A549 (cell line): Measurements from ENCODE around the gene TOP2A. TPM values are rescaled to one million over a fixed set of nuclear protein-coding genes. Genes with fewer than 3 reads are reported as not detected.

ENCODE experiments used
- ATAC-seq, 2 experiments: fragments of 200-7000 bp in 1 of 2; fragments of >200 bp in 1 of 2; cut with Nextera tagmentation in 1 of 2; cut with Tn5 transposase in 1 of 2; 3 replicates each; pipeline versions ENCODE4 v1.8.0 to v1.9.1; 2018 to 2020; ENCODE audit warnings: mild to moderate bottlenecking in 1 of 2, moderate library complexity in 1 of 2
- CTCF ChIA-PET: fragments of 300-600 bp; sonication (Branson Sonifier 250); formaldehyde crosslinking; extraction: SDS; loops from one replicate; lab custom pipeline; 2021; ENCODE audit warnings: antibody characterized with exemption, inconsistent platforms; lab: Yijun Ruan, JAX
- POLR2A ChIA-PET: fragments of 350-600 bp; formaldehyde crosslinking; extraction: SDS; loops from one replicate; lab custom pipeline; 2021; ENCODE audit warnings: antibody characterized with exemption, inconsistent platforms; lab: Yijun Ruan, JAX
- DNase-seq, 2 experiments: peaks; one replicate each; pipeline versions ENCODE4 v3.0.0 to v3.0.0-alpha.2; 2011 to 2016; ENCODE audit warnings: low read depth in 1 of 2, low spot score in 1 of 2
- FAIRE-seq: peaks from 2 replicates; lab custom pipeline; 2011; peaks lifted over from hg19 to GRCh38; lab: Jason Lieb, UNC
- H3K27ac ChIP-seq, 2 experiments: fragments of >200 bp; sonication (Bioruptor Twin); formaldehyde crosslinking; 3 replicates each; pipeline ENCODE4 v1.5.1; 2016 to 2017
- H3K4me1 ChIP-seq: fragments of >200 bp; sonication (Bioruptor Twin); formaldehyde crosslinking; 3 replicates; pipeline ENCODE4 v1.6.1; 2016
- H3K4me2 ChIP-seq: fragments of >200 bp; sonication (Bioruptor Twin); formaldehyde crosslinking; 3 replicates; pipeline ENCODE4 v1.6.1; 2016
- H3K4me3 ChIP-seq: fragments of >200 bp; sonication (Bioruptor Twin); formaldehyde crosslinking; 3 replicates; pipeline ENCODE4 v1.5.1; 2016
- H3K9me3 ChIP-seq: fragments of >200 bp; sonication (Bioruptor Twin); formaldehyde crosslinking; 3 replicates; pipeline ENCODE4 v1.6.1; 2016
- BCL3 ChIP-seq: fragments of >200 bp; sonication (Bioruptor Twin); formaldehyde crosslinking; IDR thresholded peaks from 3 replicates; pipeline ENCODE4 v1.6.1; 2016
- CHD2 ChIP-seq: fragments of 150-350 bp; IDR thresholded peaks from 2 replicates; pipeline ENCODE4 v1.6.1; 2014; ENCODE audit warnings: low read length; ENCODE audit not compliant: partially characterized antibody
- CHD4 ChIP-seq: fragments of 200-600 bp; sonication (generic); IDR thresholded peaks from 2 replicates; pipeline ENCODE4 v1.6.1; 2016; ENCODE audit warnings: antibody characterized with exemption, mild to moderate bottlenecking, borderline replicate concordance
- E2F6 ChIP-seq: IDR thresholded peaks from 2 replicates; pipeline ENCODE4 v1.6.1; 2012; ENCODE audit warnings: low read depth, borderline replicate concordance
- GATA3 ChIP-seq: IDR thresholded peaks from 2 replicates; pipeline ENCODE4 v1.6.1; 2012; ENCODE audit warnings: borderline replicate concordance
- HDAC2 ChIP-seq: fragments of 200-600 bp; sonication (generic); IDR thresholded peaks from 2 replicates; pipeline ENCODE4 v1.6.1; 2016
- HOXA7 ChIP-seq: fragments of 250-450 bp; sonication (Bioruptor Pico); IDR thresholded peaks from 2 replicates; pipeline ENCODE4 v1.5.0; 2020; ENCODE audit warnings: mild to moderate bottlenecking, moderate library complexity
- JUN ChIP-seq, 2 experiments: fragments of >200 bp; sonication (Bioruptor Twin); formaldehyde crosslinking; IDR thresholded peaks; 2 replicates in 1 of 2; 3 replicates in 1 of 2; pipeline ENCODE4 v1.6.1; 2016 to 2017
- KDM1A ChIP-seq: fragments of 200-600 bp; sonication (generic); IDR thresholded peaks from 2 replicates; pipeline ENCODE4 v1.6.1; 2016; ENCODE audit warnings: low read depth, mild to moderate bottlenecking
- KDM5A ChIP-seq: fragments of 200-600 bp; sonication (generic); IDR thresholded peaks from 2 replicates; pipeline ENCODE4 v1.6.1; 2016; ENCODE audit warnings: antibody characterized with exemption, mild to moderate bottlenecking
- MAZ ChIP-seq: fragments of 150-350 bp; IDR thresholded peaks from 2 replicates; pipeline ENCODE4 v1.6.1; 2014; ENCODE audit warnings: antibody characterized with exemption, low read depth, low read length, borderline replicate concordance
- NFE2L2 ChIP-seq: fragments of 150-350 bp; conservative IDR thresholded peaks from 2 replicates; pipeline ENCODE4 v1.6.1; 2014; ENCODE audit warnings: low read length
- PBX3 ChIP-seq: IDR thresholded peaks from 2 replicates; pipeline ENCODE4 v1.6.1; 2012
- POLR2A ChIP-seq: IDR thresholded peaks from 2 replicates; pipeline ENCODE4 v1.6.1; 2012; ENCODE audit warnings: mild to moderate bottlenecking, low read length
- POLR2AphosphoS2 ChIP-seq: conservative IDR thresholded peaks from 2 replicates; pipeline ENCODE4 v1.6.1; 2012; ENCODE audit warnings: low read length, improper control_type of control experiment, inconsistent platforms
- RNF2 ChIP-seq: fragments of 200-600 bp; sonication (generic); IDR thresholded peaks from 2 replicates; pipeline ENCODE4 v1.6.1; 2016; ENCODE audit warnings: low read depth, mild to moderate bottlenecking, antibody characterized with exemption, moderate library complexity, borderline replicate concordance
- TFCP2L1 ChIP-seq: fragments of 250-450 bp; sonication (Bioruptor Pico); IDR thresholded peaks from 2 replicates; pipeline ENCODE4 v1.5.0; 2021; ENCODE audit warnings: mild to moderate bottlenecking
- TP53 ChIP-seq: fragments of 250-450 bp; sonication (Bioruptor Pico); IDR thresholded peaks from 2 replicates; pipeline ENCODE4 v1.5.0; 2021; ENCODE audit warnings: mild to moderate bottlenecking, moderate library complexity
- WGBS: methylation state at CpG from one replicate; pipeline ENCODE4 v1.1.6; 2017; ENCODE audit errors: missing lambda C conversion rate; 5-methylcytosine and 5-hydroxymethylcytosine counted together
- polyA plus RNA-seq, 4 experiments: library from polyadenylated mRNA; depleted of rRNA in 3 of 4; stranded (reverse); fragments of >200 nt; fragmentation: RNase III in 1 of 4; extraction: RNeasy Plus Mini Kit Qiagen cat#74134 plus additional on column Dnase treatment in 1 of 4; gene quantifications; 2 replicates in 3 of 4; 3 replicates in 1 of 4; pipeline ENCODE4 v1.2.3, GENCODE V29; 2011 to 2017
- TF ChIP-seq, protein P1 (sequence below): fragments of 250-450 bp; sonication (Bioruptor Pico); IDR thresholded peaks from 2 replicates; pipeline ENCODE4 v1.5.0; 2021; ENCODE audit warnings: mild to moderate bottlenecking, moderate library complexity, borderline replicate concordance
- TF ChIP-seq, protein P2 (sequence below): fragments of 200-600 bp; sonication (generic); IDR thresholded peaks from 2 replicates; pipeline ENCODE4 v1.6.1; 2016; ENCODE audit warnings: antibody characterized with exemption, mild to moderate bottlenecking, moderate library complexity

The TOP2A gene
- polyA plus RNA-seq, 2 of the 4 experiments (the other 2 are of a cell fraction), result 226 to 416 TPM

GRCh38 chr17:40460968-40461731 lies 43.5 kb upstream of the TOP2A start:
- peaks cover 79% of the 10 kb centered on the region for H3K4me1 ChIP-seq
- peak overlapping the region; percentile 62 for H3K4me2 ChIP-seq
- DNase-seq, result peak in 1 of 2 experiments; percentile 71
- peak overlapping the region; percentile 71 to 90 for H3K27ac ChIP-seq
- 75% methylated on average over 9 of the region's 9 CpGs for WGBS
- no peaks in the 10 kb centered on the region for H3K9me3 ChIP-seq
- peak; percentile 31; the same call in 1 of the 2 replicates for TF ChIP-seq TP53
- TF ChIP-seq, protein P1, sequence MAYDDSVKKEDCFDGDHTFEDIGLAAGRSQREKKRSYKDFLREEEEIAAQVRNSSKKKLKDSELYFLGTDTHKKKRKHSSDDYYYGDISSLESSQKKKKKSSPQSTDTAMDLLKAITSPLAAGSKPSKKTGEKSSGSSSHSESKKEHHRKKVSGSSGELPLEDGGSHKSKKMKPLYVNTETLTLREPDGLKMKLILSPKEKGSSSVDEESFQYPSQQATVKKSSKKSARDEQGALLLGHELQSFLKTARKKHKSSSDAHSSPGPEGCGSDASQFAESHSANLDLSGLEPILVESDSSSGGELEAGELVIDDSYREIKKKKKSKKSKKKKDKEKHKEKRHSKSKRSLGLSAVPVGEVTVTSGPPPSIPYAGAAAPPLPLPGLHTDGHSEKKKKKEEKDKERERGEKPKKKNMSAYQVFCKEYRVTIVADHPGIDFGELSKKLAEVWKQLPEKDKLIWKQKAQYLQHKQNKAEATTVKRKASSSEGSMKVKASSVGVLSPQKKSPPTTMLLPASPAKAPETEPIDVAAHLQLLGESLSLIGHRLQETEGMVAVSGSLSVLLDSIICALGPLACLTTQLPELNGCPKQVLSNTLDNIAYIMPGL (CRISPR knock-in tag), result peak; percentile 63; the same call in 1 of the 2 replicates
- peak; percentile 48; the same call in 2 of the 3 replicates for TF ChIP-seq BCL3
- TF ChIP-seq POLR2A, result no peak
- TF ChIP-seq, protein P2, sequence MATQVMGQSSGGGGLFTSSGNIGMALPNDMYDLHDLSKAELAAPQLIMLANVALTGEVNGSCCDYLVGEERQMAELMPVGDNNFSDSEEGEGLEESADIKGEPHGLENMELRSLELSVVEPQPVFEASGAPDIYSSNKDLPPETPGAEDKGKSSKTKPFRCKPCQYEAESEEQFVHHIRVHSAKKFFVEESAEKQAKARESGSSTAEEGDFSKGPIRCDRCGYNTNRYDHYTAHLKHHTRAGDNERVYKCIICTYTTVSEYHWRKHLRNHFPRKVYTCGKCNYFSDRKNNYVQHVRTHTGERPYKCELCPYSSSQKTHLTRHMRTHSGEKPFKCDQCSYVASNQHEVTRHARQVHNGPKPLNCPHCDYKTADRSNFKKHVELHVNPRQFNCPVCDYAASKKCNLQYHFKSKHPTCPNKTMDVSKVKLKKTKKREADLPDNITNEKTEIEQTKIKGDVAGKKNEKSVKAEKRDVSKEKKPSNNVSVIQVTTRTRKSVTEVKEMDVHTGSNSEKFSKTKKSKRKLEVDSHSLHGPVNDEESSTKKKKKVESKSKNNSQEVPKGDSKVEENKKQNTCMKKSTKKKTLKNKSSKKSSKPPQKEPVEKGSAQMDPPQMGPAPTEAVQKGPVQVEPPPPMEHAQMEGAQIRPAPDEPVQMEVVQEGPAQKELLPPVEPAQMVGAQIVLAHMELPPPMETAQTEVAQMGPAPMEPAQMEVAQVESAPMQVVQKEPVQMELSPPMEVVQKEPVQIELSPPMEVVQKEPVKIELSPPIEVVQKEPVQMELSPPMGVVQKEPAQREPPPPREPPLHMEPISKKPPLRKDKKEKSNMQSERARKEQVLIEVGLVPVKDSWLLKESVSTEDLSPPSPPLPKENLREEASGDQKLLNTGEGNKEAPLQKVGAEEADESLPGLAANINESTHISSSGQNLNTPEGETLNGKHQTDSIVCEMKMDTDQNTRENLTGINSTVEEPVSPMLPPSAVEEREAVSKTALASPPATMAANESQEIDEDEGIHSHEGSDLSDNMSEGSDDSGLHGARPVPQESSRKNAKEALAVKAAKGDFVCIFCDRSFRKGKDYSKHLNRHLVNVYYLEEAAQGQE, result peak; percentile 18; the same call in 1 of the 2 replicates
- no peak; the same call in 1 of the 2 replicates for TF ChIP-seq E2F6
- peak; percentile 25 for TF ChIP-seq CHD2
- TF ChIP-seq JUN (IDR thresholded peaks at IDR 0.05), result peak in 1 of 2 experiments; percentile 73; a peak in 3 of 5 replicates
- TF ChIP-seq RNF2, result no peak
- TF ChIP-seq HDAC2, result peak; percentile 86; the same call in 1 of the 2 replicates
- peak; percentile 92 for TF ChIP-seq HOXA7 (CRISPR knock-in tag)
- no peak for TF ChIP-seq NFE2L2
- peak; percentile 9; the same call in 1 of the 2 replicates for TF ChIP-seq MAZ
- TF ChIP-seq TFCP2L1 (CRISPR knock-in tag), result peak; percentile 70; the same call in 1 of the 2 replicates
- TF ChIP-seq PBX3, result peak; percentile 68
- TF ChIP-seq KDM1A, result peak; percentile 96
- TF ChIP-seq POLR2AphosphoS2, result peak; percentile 92; the same call in 1 of the 2 replicates
- TF ChIP-seq GATA3, result peak; percentile 17
- TF ChIP-seq KDM5A, result no peak
- TF ChIP-seq CHD4, result peak; percentile 89
- TF ChIP-seq, all 56 proteins: peak for 15
- no peak for ATAC-seq
- ChIA-PET CTCF (interaction anchor here (0.8 to 37.5 kb wide), 8 partner anchors 12 to 99 kb away, joined by 3 to 822 read pairs (median 16); partner anchors contain the start of gene IGFBP4), POLR2A (interaction anchor here (0.9 to 4.4 kb wide), 12 partner anchors 10 to 100 kb away, joined by 3 to 36 read pairs (median 7); partner anchors contain the start of gene IGFBP4)
- peak; percentile 28 for FAIRE-seq
- no peak overlapping the region for H3K4me3 ChIP-seq
